HFF-Myc (cell line): Measurements from ENCODE around the gene KIF21A.

Experiments
- DNase-seq: peaks from one replicate; pipeline ENCODE4 v3.0.0-alpha.2; 2011; ENCODE audit warnings: low read depth; ENCODE audit errors: extremely low read depth
- H3K4me3 ChIP-seq: replicated peaks from 2 replicates; pipeline ENCODE4 v1.5.1; 2011; ENCODE audit warnings: low read depth, mild to moderate bottlenecking, control low read depth, low read length
- CTCF ChIP-seq: IDR thresholded peaks from 2 replicates; pipeline ENCODE4 v1.5.1; 2012; ENCODE audit warnings: mild to moderate bottlenecking, low read depth, low read length, control low read depth; ENCODE audit errors: missing control alignments

Gene KIF21A

GRCh38 chr12:39352471-39353017 is 90.4 kb downstream of the KIF21A start:
- H3K4me3 ChIP-seq: no peak overlapping the region
- no peak for DNase-seq
- TF ChIP-seq CTCF: no peak

DNA sequence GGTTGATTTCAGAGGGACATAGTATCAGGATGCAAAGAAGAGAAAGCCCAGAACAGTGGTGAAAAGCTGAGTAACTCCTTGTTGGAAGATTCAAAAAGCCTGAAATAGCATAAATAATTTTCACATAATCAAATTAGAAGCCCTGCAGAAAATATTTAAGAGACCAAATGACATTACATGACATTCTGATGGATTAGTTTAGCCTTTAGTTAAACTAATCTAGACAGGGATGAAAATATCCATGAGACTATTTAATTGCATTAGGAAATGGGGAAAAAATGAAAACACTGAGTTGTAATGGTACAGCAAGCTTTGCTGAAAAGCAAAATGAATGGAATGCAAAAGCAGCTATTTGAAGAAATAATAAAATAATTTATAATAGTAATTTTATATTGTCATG is 91.8 kb downstream of the KIF21A start:
- H3K4me3 ChIP-seq: no peak overlapping the region
- DNase-seq: no peak
- TF ChIP-seq CTCF: no peak

DNA sequence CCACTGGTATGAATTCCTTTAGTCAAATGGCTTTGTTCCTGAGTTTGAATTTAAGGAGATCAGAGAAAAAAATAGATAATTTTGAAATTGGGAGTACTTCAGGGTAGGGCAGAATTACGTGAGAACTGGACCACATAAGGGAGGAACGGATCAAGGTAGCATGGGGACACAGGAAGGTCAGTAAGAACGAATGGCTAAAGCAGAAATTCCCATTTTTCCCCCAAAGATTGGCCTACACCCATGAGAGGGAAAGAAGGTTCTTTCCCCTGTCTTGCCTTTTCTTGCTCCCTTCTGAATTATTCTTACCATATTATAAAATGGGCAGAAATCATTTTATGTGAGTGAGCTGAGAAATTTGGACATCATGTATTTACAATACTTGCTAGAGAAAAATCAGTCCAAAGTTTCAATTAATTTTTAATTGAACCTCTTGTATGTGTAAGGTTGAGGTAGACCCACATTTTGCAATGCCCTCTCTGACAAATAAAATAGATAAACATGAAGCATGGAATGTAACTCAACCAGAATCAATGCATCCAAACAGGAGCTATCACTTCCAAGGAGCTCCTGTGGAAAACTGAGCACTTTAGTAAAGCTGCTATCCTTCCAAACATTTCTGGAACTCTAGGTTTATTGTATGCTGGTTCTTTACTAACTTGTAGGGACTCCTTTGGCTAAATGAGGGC is 93.8 kb downstream of the KIF21A start:
- no peak overlapping the region for H3K4me3 ChIP-seq
- no peak for DNase-seq
- no peak for TF ChIP-seq CTCF

DNA sequence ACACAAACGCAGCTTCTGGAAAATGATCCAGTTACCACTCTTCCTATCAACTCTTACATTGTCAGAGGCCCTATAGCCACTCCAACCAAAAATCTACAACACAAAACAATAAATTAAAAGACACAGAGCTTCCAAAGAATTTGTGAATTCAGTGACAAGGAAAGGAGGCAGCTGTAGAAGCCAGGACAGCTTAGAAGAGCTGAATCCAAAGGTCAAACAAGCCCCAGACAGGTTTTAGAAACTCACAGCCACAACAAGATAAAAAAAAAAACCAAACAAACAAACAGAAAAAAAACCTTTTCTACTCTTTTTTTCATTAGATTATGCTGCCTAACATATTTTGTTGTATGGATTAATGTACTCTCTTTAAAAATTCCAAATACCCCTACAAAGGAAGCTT is 94.4 kb downstream of the KIF21A start:
- no peak for TF ChIP-seq CTCF
- no peak for DNase-seq
- no peak overlapping the region for H3K4me3 ChIP-seq

GRCh38 chr12:39344926-39345325 is 98.0 kb downstream of the KIF21A start:
- no peak for TF ChIP-seq CTCF
- no peak for DNase-seq
- H3K4me3 ChIP-seq: no peak overlapping the region

GRCh38 chr12:39343665-39344064 is 99.3 kb downstream of the KIF21A start:
- TF ChIP-seq CTCF: no peak
- no peak for DNase-seq
- no peak overlapping the region for H3K4me3 ChIP-seq

- H3K4me3 ChIP-seq: no peak overlapping the region
- no peak for TF ChIP-seq CTCF
- no peak for DNase-seq
Observed at GRCh38 chr12:39341761-39342160, 101.2 kb downstream of the KIF21A start.
